Stimulated activated CD4-positive, alpha-beta T cell treated with anti-CD3 and anti-CD28 coated beads, Interleukin-4, amount 100 ng/mL, for 24 hours (primary cell): ENCODE data around the gene PLXDC1.
A peak's percentile ranks its signal among the peaks of the same experiment; 100 is the strongest.
"Not testable (repeated sequence)": the region's sequence is repeated elsewhere in the genome, so short reads cannot be mapped to it uniquely, and the experiment has no call there.

Experiments used
- DNase-seq: peaks from one replicate; pipeline ENCODE4 v3.0.0-alpha.2; 2020

The PLXDC1 gene

DNA sequence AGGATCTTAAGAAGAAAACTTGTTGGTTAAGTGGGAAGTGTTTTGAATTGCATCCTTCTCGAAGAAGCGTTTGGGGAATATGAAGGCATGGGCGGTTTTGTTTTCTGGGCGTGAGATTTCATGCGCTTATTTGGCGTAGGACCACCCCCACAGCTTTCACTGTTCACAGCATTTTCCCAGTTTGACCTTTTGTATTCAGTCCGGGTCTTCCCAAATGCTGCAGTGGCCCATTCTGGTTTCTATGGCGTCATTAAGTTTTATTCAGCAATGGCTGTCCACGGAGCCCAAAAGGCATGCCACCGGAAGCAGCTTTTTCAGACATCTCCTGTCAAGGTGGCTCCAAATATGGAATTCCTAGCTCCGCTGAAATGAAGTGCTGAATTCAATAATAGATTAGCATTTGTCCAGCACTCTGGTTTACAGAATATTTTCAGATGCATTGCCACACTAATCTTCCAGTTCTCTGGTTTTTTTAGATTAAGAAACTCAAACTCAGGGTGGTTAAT lies 93.7 kb downstream of the PLXDC1 start:
- no peak for DNase-seq

DNA sequence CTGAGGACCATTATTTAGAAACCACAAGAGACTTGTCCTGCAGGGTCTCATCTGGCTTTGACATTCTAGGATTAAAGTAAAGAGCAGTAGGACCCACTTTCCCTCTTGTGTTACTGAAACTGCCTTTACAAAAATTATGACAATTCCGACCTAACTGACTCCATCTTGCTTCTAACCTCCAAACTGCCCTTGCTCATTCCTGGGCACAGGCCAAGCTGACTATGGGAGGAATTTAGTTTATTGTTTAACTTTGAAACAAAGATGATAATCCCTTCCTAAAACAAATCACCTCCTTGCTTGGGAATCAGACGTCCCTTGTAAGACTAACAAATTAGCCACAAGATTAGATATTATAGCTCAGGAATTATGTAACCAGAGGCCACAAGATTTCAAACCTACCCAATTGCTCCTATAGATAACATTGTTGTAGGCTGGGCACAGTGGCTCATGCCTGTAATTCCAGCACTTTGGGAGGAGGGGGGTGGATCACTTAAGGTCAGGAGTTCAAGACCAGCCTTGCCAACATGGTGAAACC lies 97.3 kb downstream of the PLXDC1 start:
- DNase-seq = no peak

DNA sequence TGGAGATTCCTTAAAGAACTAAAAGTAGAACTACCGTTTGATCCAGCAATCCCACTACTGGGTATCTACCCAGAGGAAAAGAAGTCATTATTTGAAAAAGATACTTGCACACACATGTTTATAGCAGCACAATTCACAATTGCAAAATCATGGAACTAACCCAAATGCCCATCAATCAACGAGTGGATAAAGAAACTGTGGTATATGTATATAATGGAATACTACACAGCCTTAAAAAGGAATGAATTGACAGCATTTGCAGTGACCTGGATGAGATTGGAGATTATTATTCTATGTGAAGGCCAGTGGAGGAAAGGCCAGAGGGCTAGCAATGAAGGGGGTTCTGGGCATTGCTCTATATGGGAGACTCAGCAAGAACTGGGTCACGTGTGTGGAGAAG lies 99.0 kb downstream of the PLXDC1 start:
- DNase-seq = not testable (repeated sequence)

DNA sequence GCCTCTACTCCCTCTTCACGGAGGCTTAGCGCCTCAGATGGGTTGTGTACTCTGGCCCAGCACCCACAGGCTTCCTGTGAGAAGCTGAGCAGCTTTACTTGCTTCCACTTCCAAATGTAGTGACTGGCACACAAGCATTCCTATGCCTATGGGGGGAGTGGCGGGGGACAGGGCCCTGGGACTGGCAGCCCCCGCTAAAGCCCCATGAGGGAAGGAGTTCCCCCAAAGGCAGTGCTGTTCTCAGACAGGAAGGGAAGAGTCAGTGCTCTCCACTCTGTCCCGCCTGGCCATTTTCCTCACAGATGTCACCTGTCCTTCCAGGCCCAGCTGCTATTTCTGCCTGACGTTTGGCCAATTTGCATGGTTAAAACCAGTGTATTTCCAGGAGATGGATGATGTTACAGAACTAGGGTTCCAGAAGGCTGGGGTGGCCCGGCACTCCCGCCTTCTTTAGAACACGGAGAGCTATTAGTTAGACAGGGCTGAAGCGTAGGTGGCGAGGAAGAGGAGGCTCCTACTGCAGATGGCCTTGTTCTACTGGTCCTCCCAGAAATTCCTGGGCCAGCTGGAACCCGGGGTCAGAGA lies 100.3 kb downstream of the PLXDC1 start:
- DNase-seq = no peak

DNA sequence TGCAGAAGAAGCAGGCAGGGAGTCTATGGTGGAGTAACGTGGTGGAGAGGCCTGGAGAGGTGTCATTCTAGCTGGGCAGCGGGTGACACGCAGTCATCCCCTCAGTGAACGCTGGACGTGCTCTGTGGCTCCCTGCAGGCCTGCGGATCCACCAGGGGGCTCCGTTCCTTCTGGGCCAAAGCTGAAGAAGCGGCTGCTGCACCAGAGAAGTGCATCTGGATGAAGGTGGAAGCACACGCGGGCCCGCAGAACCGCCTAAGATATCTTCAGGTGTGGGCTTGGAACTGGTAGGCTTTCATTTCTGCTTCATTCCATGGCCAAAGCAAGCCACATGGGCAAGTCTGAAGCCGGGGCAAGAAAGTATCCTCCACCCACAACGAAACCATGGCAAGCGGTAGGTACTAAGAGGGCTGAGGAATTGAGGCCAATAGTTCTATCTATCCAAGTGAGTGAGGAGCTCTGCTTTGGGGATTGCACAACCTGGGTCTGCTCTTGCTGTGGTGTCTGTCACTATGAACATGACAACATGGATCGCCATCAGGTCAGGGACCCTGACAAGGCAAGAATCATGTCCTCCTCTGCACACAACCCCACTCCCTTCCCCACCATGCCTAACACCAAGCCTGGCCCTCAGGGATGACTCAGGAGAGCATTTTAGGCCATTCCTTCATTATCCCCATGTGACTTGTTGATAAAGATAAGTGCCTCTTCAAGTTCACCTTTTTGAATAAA lies 105.3 kb downstream of the PLXDC1 start:
- no peak for DNase-seq

DNA sequence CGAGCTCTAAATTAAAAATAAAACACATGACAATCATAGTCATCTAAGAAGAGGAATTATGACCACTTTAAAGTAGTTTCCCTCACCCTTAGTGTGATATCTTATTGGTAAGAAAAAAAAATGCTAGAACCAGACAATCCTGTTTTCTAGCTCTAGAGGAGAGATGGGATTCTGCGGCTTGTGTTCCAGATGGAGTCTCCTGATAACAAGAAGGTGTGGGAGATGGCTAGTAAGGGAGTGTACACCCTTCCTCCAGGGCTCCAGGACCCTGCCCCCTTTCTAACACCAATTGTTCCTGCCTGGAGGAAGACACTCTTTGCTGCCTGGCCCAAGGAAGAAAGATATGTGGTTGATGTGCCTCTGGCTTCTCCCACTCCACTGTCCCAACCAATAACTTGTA lies 115.4 kb downstream of the PLXDC1 start:
- no peak for DNase-seq

DNA sequence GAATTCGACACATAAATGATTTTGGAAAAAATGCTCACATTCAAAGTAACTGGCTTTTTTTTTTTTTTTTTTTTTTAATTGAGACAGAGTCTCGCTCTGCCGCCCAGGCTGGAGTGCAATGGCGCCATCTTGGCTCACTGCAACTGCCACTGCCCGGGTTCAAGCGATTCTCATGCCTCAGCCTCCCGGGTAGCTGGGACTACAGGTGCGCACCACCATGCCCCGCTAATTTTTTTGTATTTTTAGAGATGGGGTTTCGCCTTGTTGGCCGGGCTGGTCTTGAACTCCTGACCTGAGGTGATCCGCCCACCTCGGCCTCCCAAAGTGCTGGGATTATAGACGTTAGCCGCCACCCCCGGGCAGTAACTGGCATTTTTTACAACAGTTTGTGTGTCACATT lies 115.9 kb downstream of the PLXDC1 start:
- DNase-seq = not testable (repeated sequence)

DNA sequence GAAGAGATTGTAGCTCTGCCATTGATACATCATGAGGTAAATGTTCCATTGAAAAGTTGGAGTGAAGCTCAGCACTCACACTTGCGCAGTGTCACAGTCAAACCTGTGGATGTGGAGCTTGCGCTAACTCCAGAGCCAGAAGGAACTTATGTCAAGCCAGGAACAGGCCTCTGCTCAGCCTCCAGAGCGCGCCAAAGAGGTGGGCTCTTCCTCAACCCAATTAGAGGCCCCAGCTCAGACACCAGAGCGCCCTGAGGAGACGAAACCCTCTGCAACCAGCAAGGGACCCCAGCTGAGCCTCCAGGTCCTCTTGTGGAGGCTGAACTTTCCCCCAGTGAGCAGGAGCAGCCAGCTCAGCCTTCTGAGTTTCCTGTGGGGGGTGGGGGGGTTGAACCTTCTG lies 122.7 kb downstream of the PLXDC1 start:
- no peak for DNase-seq

DNA sequence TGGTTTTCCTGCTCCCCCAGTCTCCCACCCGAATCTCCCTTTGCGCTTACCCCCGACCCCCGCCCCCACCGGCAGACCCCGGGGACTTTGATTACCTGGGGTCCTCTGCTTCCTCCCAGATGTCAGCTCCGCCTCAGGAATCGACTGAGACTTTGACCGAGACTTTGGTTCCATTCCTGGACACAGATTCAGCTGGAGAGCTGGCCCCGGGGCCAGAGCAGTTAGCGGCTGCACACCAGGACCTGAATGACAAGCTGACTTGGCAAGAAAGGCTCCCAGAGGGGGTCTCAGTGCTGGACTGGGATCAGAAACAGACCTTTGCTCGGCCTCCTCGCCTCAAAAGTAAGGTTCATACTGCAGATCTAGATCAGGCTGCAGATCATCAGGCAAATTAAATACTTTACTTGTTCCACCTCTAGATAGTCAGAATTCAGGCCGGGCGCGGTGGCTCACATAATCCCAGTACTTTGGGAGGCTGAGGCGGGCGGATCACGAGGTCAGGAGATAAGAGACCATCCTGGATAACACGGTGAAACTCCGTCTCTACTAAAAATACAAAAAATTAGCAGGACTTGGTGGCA lies 123.9 kb downstream of the PLXDC1 start:
- no peak for DNase-seq

DNA sequence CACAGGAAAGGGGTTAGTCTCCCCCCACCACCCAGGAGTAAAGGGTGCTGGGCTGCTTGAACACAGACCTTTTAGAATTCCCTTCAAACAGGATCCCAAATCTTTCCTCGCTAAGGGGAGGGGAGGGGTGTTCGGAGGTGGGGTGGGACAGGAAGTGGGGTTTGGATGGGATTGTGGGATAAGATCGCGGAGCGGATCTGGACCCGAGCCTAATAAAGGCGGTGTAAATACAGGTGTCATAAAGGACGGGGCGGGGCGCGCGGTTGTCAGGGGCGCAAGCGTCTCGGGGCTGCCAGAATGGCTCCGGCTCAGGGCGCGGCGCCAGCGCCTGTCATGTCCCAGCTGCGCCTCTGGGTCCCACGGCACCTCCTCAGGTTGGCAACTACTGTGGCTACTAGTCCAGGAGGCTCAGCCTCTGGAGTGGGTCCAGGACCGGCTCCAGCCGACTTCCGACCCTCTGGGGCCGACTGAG lies 124.4 kb downstream of the PLXDC1 start:
- DNase-seq = peak; percentile 22

DNA sequence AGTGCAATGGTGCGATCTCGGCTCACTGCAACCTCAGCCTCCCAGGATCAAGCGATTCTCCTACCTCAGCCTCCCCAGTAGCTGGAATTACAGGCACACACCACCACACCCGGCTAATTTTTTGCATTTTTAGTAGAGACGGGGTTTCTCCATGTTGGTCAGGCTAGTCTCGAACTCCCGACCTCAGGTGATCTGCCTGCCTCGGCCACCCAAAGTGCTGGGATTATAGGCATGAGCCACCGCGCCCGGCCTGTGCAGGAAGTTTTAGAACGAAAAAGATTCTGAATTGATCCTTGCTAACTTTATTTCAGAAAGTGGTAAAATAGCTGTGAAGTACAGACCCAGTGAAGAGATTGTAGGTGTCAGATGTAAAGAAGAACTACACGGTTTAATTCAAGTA lies 125.1 kb downstream of the PLXDC1 start:
- not testable (repeated sequence) for DNase-seq

DNA sequence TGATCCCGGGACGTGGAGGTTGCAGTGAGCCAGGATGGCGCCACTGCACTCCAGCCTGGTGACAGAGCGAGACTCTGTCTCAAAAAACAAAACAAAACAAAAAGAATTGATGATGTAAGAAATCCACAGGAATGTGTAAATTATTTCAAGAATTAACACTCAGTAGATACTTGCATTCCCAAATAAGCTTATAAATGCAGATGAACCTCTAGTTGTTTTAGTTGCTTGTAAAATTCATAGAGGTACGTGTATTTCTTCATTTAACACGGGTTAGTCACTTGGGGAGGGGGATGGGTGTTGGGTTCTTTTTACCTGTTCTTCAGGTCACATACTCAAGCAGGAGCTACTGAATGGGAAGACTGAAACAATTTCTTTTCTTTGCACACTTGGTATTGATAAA lies 128.5 kb downstream of the PLXDC1 start:
- DNase-seq = no peak

DNA sequence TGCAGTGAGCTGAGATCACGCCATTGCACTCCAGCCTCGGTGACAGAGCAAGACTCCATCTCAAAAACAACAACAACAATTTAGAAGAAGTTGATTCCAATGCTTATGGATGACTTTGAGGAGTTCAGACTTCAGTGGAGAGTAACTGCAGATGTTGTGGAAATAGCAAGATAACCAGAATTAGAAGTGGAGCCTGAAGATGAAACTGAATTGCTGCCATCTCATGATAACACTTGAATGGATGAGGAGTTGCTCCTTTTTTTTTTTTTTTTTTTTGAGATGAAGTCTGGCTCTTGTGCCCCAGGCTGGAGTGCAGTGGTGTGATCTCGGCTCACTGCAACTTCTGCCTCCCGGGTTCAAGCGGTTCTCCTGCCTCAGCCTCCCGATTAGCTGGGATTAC lies 131.4 kb downstream of the PLXDC1 start:
- not testable (repeated sequence) for DNase-seq

DNA sequence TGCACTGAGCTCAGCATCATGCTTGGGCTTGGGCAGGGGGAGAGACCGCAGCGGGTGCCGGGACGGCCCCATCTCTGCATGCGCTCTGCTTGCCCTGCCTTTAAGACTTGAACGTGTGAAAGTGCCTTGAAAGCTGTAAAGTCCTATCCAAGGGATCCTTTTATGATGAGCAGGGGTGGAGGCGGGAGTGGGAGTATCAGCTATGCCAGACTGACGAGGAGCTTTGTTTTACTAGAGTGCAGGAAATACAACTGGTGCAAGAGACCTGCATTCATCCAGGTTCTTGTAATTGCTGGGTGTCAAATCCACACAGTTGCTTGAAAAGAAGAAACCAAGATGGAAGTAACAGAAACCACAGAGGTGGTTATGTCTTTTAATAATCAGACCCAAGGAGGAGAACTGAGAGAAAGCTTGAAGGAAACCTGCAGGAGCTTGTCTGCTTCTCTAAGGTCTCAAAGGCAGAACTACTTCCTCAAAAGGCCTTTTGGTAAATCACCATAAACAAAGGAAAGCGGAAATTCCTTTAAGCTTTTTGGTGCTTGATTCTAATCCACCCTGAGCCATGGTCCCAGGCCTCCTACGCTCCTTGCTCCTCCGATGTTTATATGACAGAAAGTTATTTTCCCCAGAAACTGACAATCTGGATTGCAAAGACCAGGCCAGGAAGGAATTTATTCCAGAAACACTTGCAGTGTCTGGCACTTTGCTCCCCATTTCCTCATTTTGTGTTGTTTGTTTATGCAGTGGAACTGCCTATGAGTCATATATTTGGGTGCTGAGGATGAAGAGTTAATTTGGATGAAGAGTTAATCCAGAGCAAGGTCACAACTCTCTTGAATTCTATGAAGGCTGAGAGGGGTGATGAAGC lies 132.9 kb downstream of the PLXDC1 start:
- peak; percentile 17 for DNase-seq

DNA sequence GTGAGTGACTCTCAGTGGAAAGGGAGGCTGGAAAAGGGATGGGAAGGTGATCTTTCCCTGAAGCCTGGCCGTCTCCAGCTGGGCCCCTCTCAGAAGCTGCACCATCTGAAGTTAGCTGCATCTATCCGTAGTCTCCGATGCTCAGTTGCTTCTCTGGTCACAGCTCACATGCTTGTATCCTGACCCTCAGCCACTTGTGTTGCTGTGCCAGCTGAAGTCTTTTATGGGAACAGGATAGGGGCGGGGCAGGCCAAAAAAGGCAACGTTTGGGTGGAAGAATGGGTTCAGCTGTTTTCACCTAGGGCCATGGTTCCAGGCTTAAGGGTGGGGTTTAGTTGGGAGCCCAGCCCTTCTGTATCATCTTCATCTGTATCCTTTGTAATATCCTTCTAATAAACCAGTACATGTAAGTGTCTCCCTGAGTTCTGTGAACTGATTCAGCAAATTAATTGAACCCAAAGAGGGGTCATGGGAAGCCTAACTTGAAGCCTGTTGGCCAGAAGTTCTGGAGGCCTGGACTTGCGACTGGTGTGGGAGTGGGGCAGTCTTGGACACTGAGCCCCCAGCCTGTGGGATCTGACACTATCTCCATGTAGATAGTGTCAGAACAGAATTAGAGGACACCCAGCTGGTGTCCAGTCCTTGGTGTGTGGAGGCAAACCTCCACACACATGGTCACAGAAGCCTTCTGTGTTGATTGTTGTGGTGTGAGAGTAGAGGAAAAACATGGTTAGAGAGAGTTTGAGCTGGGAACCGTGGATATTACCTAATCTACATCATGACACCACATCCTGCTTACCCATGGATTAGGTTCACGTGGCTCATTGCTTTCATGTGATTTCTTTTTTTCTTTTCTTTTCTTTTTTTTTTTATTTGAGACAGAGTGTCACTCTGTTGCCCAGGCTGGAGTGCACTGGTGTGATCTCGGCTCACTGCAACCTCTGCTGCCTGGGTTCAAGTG lies 135.0 kb downstream of the PLXDC1 start:
- no peak for DNase-seq

DNA sequence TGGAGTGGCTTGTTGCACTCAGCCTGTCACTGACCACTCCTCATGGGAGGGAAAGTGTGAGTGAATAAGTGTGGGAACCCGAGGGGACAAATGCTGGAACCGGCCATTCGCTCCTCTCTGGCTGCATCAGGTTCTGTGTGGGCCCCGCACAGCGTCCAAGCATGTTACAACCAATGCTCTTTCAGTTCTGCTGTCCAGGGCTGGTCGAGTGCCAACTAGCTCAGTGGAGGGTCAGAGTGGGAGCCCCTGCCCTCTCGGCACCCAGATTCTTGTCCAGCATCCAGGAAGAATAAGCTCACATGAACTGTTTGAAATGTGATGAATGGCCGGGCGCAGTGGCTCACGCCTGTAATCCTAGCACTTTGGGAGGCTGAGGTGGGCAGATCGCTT lies 135.9 kb downstream of the PLXDC1 start:
- DNase-seq = no peak

DNA sequence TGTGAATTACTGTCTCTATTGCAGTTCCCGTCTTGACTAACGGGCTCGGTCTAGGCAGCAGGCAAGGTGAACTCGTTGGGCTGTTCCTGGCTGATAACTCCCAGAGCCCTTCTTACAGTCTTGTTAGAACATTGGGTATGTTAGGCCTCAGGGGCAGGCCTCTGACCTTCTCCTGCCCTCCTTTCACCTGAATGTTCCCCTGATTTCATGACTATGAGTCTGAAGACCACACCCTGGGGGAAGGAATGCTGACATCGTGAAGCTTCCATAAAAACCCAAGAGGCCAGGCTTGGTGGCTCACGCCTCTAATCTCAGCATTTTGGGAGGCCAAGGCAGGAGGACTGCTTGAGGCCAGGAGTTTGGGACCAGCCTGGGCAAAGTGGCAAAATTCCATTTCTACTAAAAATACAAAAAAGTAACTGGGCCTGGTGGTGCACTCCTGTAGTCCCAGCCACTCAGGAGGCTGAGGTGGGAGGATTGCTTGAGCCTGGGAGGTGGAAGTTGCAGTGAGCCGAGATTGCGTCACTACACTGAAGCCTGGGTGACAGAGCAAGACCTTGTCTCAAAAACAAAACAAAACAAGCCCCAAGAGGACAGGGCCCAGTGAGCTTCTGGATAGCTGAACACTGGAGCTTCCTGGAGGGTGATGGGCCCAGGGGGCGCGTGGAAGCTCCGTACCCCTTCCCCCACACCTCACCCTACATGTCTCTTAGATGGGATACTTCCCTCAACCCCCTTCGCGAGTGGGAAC lies 136.5 kb downstream of the PLXDC1 start:
- DNase-seq = no peak

DNA sequence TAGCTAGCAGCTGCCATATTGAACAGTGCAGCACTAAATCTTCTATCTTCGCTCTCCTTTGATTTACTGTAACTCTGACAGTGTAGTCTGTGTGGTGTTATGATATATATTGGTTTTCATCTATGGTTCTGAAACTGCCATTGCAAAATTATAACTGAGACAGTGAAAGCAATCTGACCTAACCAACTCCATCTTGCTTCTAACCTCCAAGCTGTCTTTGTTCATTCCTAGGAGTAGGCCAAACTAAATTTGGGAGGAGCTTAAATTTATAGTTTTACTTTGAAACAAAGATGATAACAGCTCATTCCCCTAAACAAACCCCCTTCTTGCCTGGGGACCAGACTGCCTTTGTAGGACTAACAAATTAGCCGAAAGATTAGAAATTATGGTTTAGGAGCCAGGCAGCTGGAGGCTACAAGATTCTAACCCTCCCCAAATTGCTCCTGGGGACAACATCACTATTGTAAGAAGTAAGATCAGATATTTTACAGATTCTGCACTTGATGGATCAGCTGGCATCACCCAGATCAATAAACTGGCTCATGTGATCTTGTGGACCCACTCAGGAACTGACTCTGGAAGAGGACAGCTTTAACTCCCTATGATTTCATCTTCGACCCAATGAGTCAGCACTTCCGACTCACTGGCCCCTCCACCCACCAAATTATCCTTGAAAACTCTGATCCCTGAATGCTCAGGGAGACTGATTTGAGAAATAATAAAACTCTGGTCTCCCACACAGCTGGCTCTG lies 137.2 kb downstream of the PLXDC1 start:
- no peak for DNase-seq
